Natural killer cell (primary cell): Measurements from ENCODE around the gene TMEM89. TPM values are rescaled to one million over a fixed set of nuclear protein-coding genes. Genes with fewer than 3 reads are reported as not detected.

ENCODE experiments used
- ATAC-seq, 3 donors: fragments of 150-1000 bp in 2 of 3; fragments of 200-7000 bp in 1 of 3; cut with Tn5 transposase; 1 replicate in 1 of 3; 2 replicates in 2 of 3; pipeline ENCODE4 v1.10.0; 2021; ENCODE audit warnings: mild to moderate bottlenecking in 2 of 3, moderate library complexity in 2 of 3
- DNase-seq, 2 donors: peaks; one replicate each; pipeline versions ENCODE4 v3.0.0 to v3.0.0-alpha.2; 2013 to 2021; ENCODE audit warnings: mixed read lengths in 1 of 2
- H3K27ac ChIP-seq: one replicate; pipeline ENCODE4 v1.5.1; 2013; ENCODE audit warnings: mild to moderate bottlenecking, low read length
- H3K27me3 ChIP-seq: one replicate; pipeline ENCODE4 v1.6.1; 2013; ENCODE audit warnings: low read length; ENCODE audit not compliant: control insufficient read depth, insufficient read depth
- H3K36me3 ChIP-seq: one replicate; pipeline ENCODE4 v1.6.1; 2013; ENCODE audit warnings: low read length; ENCODE audit not compliant: control insufficient read depth, insufficient read depth
- H3K4me1 ChIP-seq: one replicate; pipeline ENCODE4 v1.6.1; 2013; ENCODE audit warnings: low read length; ENCODE audit not compliant: control insufficient read depth, insufficient read depth
- H3K4me3 ChIP-seq: one replicate; pipeline ENCODE4 v1.5.1; 2013; ENCODE audit warnings: low read length
- H3K9me3 ChIP-seq: one replicate; pipeline ENCODE4 v1.6.1; 2013; ENCODE audit warnings: low read length; ENCODE audit not compliant: control insufficient read depth, insufficient read depth
- H3K27ac Mint-ChIP-seq, 2 donors: one replicate each; pipeline ENCODE4 v1.8.0; 2022; ENCODE audit warnings: mild to moderate bottlenecking in 2 of 2, mixed read lengths in 2 of 2, moderate library complexity in 1 of 2
- H3K27me3 Mint-ChIP-seq, 2 donors: one replicate each; pipeline ENCODE4 v1.8.0; 2022; ENCODE audit warnings: low read depth in 2 of 2, mixed read lengths in 2 of 2
- H3K36me3 Mint-ChIP-seq: one replicate; pipeline ENCODE4 v1.8.0; 2022; ENCODE audit warnings: mixed read lengths
- H3K4me1 Mint-ChIP-seq, 2 donors: one replicate each; pipeline ENCODE4 v1.8.0; 2022; ENCODE audit warnings: mixed read lengths in 2 of 2
- H3K4me3 Mint-ChIP-seq: one replicate; pipeline ENCODE4 v1.8.0; 2022; ENCODE audit warnings: mild to moderate bottlenecking, moderate library complexity, mixed read lengths
- H3K9me3 Mint-ChIP-seq, 2 donors: one replicate each; pipeline ENCODE4 v1.8.0; 2022; ENCODE audit warnings: mixed read lengths in 2 of 2
- WGBS: methylation state at CpG from one replicate; pipeline ENCODE4 v1.1.7; 2013; ENCODE audit warnings: missing lambda C conversion rate; ENCODE audit not compliant: insufficient coverage; 5-methylcytosine and 5-hydroxymethylcytosine counted together
- intact Hi-C: fragments of 100-400 bp; cut with micrococcal nuclease; formaldehyde crosslinking; loops from one replicate; pipeline ENCODE4 v1.14.2; 2022
- total RNA-seq, 4 donors: library from RNA; stranded (reverse); fragments of 120-200 nt in 1 of 4; gene quantifications; one replicate each; pipeline versions ENCODE4 v1.2.3 to v1.2.4, GENCODE V29; 2013 to 2022
- TF ChIP-seq, protein P1 (sequence below): fragments of 200-600 bp; IDR thresholded peaks from one replicate; pipeline ENCODE4 v1.8.0; 2022; ENCODE audit warnings: antibody characterized with exemption

Gene TMEM89
- total RNA-seq, 3 donors from 2014 or later (not counting 1 experiment from before 2014, with no cell fraction given) = not detected

DNA sequence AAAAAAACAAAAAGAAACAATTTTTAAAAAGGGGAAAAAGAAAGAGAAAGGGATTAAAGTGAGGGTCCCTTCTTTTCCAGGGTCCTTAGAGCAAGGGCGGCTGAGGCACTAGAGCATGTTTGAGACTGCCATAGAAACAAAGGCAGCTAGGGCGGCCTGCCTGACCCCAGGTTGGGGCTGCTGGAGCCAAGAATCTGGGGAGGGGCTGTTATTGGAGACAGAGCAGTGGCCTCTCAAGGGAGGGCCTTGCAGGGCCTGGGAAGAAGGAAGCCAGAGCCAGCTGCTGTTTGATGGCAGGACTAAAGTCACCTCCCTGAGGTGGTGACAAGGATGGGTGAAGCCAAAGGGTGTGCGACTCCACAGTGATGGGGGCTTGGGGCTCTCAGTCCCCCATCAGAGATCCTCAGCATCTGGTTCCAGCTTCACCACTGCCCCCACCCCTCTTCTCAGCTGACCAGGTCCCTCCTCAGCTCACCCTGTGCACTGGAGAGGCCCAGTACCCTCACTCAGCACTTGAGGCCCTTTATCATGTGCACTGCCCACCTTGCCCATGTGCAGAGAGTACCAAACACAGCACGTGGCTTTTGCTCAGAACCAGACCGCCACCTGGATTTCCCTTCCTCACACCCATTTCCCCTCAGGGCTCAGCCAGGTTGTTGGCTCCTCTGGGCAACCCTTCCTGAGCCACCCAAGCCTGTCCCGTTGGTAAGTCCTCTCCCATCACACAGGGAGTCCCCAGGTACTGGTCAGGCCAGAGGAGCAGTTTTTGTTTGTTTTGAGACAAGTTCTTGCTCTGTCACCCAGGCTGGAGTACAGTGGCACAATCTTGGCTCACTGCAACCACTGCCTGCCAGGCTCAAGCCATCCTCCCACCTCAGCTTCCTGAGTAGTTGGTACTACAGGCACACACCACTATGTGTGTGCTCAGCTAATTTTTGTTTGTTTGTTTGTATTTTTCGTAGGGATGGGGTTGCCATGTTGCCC lies 1.7 kb downstream of the TMEM89 start:
- Mint-ChIP-seq H3K36me3 (no peaks in the 10 kb centered on the region), H3K27me3 (no peaks in the 10 kb centered on the region), H3K27ac (no peak overlapping the region), H3K9me3 (no peaks in the 10 kb centered on the region), H3K4me1 (no peaks in the 10 kb centered on the region), H3K4me3 (no peak overlapping the region)
- WGBS = 82% methylated on average over 7 of the region's 7 CpGs
- Histone ChIP-seq H3K27ac (no peak overlapping the region), H3K4me1 (no peaks in the 10 kb centered on the region), H3K27me3 (no peaks in the 10 kb centered on the region), H3K9me3 (peaks cover 14% of the 10 kb centered on the region), H3K36me3 (no peaks in the 10 kb centered on the region), H3K4me3 (no peak overlapping the region)
- no peak for DNase-seq
- TF ChIP-seq, protein P1, sequence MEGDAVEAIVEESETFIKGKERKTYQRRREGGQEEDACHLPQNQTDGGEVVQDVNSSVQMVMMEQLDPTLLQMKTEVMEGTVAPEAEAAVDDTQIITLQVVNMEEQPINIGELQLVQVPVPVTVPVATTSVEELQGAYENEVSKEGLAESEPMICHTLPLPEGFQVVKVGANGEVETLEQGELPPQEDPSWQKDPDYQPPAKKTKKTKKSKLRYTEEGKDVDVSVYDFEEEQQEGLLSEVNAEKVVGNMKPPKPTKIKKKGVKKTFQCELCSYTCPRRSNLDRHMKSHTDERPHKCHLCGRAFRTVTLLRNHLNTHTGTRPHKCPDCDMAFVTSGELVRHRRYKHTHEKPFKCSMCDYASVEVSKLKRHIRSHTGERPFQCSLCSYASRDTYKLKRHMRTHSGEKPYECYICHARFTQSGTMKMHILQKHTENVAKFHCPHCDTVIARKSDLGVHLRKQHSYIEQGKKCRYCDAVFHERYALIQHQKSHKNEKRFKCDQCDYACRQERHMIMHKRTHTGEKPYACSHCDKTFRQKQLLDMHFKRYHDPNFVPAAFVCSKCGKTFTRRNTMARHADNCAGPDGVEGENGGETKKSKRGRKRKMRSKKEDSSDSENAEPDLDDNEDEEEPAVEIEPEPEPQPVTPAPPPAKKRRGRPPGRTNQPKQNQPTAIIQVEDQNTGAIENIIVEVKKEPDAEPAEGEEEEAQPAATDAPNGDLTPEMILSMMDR = no peak
- intact Hi-C loops = no loop called here
- ATAC-seq = no peak

DNA sequence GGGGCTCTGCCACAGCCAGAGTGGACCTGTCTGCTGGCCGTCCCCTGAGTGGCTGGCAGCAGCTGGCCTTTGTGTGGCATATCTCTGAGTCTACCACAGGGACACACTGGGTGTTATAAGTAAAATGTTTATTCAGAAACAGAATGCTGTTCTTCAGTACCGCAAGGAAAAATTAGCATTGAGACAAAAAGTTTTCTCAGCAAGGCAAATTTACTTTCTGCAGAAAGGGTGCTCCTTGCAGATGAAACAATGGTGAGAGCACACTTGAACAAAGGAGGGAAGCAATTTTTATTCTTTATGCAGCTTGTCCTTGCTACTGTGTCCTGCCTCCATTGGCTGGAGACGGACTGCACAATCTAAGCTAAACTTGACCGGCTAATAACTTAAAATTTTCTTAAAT lies 4.0 kb downstream of the TMEM89 start:
- no peak for ATAC-seq
- no peak overlapping the region for H3K4me3 ChIP-seq
- no peaks in the 10 kb centered on the region for H3K9me3 Mint-ChIP-seq
- H3K27me3 ChIP-seq = no peaks in the 10 kb centered on the region
- H3K36me3 ChIP-seq = no peaks in the 10 kb centered on the region
- 97% methylated on average over 4 of the region's 4 CpGs for WGBS
- intact Hi-C loops = no loop called here
- H3K4me1 ChIP-seq = no peaks in the 10 kb centered on the region
- H3K4me1 Mint-ChIP-seq = no peaks in the 10 kb centered on the region
- H3K36me3 Mint-ChIP-seq = no peaks in the 10 kb centered on the region
- peaks cover 14% of the 10 kb centered on the region for H3K9me3 ChIP-seq
- DNase-seq = no peak
- no peak overlapping the region for H3K27ac ChIP-seq
- no peaks in the 10 kb centered on the region for H3K27me3 Mint-ChIP-seq
- no peak overlapping the region for H3K27ac Mint-ChIP-seq
- H3K4me3 Mint-ChIP-seq = no peak overlapping the region
- TF ChIP-seq, protein P1 = no peak

DNA sequence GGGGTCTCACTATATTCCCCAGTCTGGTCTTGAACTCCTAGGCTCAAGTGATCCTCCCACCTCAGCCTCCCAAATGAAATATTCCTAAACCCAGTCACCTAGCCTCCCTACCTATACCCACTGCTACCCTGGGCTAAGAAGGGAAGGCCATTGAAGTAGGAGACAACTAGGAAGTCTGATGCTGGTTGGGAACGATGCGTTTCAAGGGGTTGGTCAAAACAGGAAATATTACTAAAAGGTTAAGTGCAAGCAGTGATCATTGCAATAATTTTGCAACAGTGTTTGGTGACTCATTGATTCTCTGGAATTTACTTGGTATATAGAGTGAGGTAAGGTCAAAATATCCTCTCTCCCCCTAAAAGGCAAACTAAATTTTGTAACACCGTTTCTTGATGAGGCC lies 7.5 kb downstream of the TMEM89 start:
- Mint-ChIP-seq H3K27me3 (no peaks in the 10 kb centered on the region), H3K4me3 (no peak overlapping the region), H3K4me1 (peaks cover 6% of the 10 kb centered on the region in 2 donors), H3K27ac (no peak overlapping the region), H3K36me3 (no peaks in the 10 kb centered on the region), H3K9me3 (no peaks in the 10 kb centered on the region)
- no peaks in the 10 kb centered on the region for H3K36me3 ChIP-seq
- peaks cover 14% of the 10 kb centered on the region for H3K9me3 ChIP-seq
- TF ChIP-seq, protein P1 = no peak
- H3K4me3 ChIP-seq = no peak overlapping the region
- ATAC-seq = no peak
- DNase-seq = no peak
- H3K4me1 ChIP-seq = peaks cover 7% of the 10 kb centered on the region
- H3K27me3 ChIP-seq = no peaks in the 10 kb centered on the region
- WGBS = 43% methylated on average over 2 of the region's 3 CpGs
- intact Hi-C loops = no loop called here
- no peak overlapping the region for H3K27ac ChIP-seq
